KMS-11 (cell line): ENCODE measurements around the gene R3HCC1L.

Experiments used
- H2AFZ ChIP-seq: fragments of 200-600 bp; sonication (generic); 2 replicates; pipeline ENCODE4 v1.6.1; 2016; ENCODE audit warnings: antibody characterized with exemption, mixed run types, low read depth
- H3K27ac ChIP-seq: fragments of 200-600 bp; sonication (generic); 2 replicates; pipeline ENCODE4 v1.6.1; 2016; ENCODE audit warnings: mild to moderate bottlenecking, mixed run types
- H3K27me3 ChIP-seq: fragments of 200-600 bp; sonication (generic); 2 replicates; pipeline ENCODE4 v1.6.1; 2017; ENCODE audit warnings: mild to moderate bottlenecking, low read depth, mixed run types, moderate library complexity; ENCODE audit not compliant: insufficient read depth
- H3K36me3 ChIP-seq: fragments of 200-600 bp; sonication (generic); 2 replicates; pipeline ENCODE4 v1.6.1; 2017; ENCODE audit warnings: mild to moderate bottlenecking, mixed run types; ENCODE audit not compliant: insufficient read depth
- H3K4me1 ChIP-seq: fragments of 200-600 bp; sonication (generic); 2 replicates; pipeline ENCODE4 v1.6.1; 2016; ENCODE audit warnings: mild to moderate bottlenecking, low read depth, mixed run types; ENCODE audit not compliant: poor library complexity, severe bottlenecking
- H3K4me2 ChIP-seq: fragments of 200-600 bp; sonication (generic); 2 replicates; pipeline ENCODE4 v1.7.0; 2016; ENCODE audit warnings: mild to moderate bottlenecking, mixed run types
- H3K4me3 ChIP-seq: fragments of 200-600 bp; sonication (generic); IDR thresholded peaks from 2 replicates; pipeline ENCODE4 v1.6.1; 2017; ENCODE audit warnings: low read depth, low read length, mixed read lengths; ENCODE audit not compliant: insufficient read depth
- H3K79me2 ChIP-seq: fragments of 200-600 bp; sonication (generic); 2 replicates; pipeline ENCODE4 v1.6.1; 2016; ENCODE audit warnings: low read depth, mixed run types; ENCODE audit not compliant: insufficient read depth
- H3K9ac ChIP-seq: fragments of 200-600 bp; sonication (generic); 2 replicates; pipeline ENCODE4 v1.6.1; 2016; ENCODE audit warnings: mild to moderate bottlenecking, mixed run types
- H4K20me1 ChIP-seq: fragments of 200-600 bp; sonication (generic); 2 replicates; pipeline ENCODE4 v1.6.1; 2016; ENCODE audit warnings: mild to moderate bottlenecking, mixed run types; ENCODE audit not compliant: insufficient read depth
- TF ChIP-seq, protein P1 (sequence below): fragments of 200-600 bp; sonication (generic); conservative IDR thresholded peaks from 2 replicates; pipeline ENCODE4 v1.6.1; 2017; ENCODE audit warnings: low read depth, mild to moderate bottlenecking, antibody characterized with exemption, low read length, moderate library complexity, mixed read lengths

The R3HCC1L gene

DNA sequence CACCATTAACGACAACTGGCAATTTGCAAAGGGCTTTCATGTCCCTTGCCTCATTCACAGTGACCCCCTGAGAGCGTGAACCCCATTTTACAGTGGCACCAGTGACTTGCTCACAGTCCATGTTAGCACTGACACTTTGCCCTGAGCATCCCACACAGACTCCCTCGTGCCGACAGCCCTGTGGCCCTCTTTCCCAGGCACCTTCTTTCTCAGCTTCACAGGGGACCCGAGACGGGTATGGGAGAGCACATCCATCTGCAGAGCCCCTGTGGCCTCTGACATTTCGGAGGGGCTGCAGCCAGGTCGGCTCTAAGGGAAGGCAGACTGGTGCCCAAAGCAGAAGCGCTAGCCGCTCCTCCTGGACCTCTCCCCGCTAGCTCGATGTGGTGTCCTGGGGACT is 122.7 kb downstream of the R3HCC1L start:
- H3K9ac ChIP-seq: no peak overlapping the region
- H3K4me2 ChIP-seq: no peak overlapping the region
- no peaks in the 10 kb centered on the region for H3K79me2 ChIP-seq
- H3K27me3 ChIP-seq: no peaks in the 10 kb centered on the region
- peaks cover 27% of the 10 kb centered on the region for H3K4me1 ChIP-seq
- no peak overlapping the region for H3K27ac ChIP-seq
- no peaks in the 10 kb centered on the region for H3K36me3 ChIP-seq
- H2AFZ ChIP-seq: no peak overlapping the region
- no peaks in the 10 kb centered on the region for H4K20me1 ChIP-seq
- TF ChIP-seq, protein P1, sequence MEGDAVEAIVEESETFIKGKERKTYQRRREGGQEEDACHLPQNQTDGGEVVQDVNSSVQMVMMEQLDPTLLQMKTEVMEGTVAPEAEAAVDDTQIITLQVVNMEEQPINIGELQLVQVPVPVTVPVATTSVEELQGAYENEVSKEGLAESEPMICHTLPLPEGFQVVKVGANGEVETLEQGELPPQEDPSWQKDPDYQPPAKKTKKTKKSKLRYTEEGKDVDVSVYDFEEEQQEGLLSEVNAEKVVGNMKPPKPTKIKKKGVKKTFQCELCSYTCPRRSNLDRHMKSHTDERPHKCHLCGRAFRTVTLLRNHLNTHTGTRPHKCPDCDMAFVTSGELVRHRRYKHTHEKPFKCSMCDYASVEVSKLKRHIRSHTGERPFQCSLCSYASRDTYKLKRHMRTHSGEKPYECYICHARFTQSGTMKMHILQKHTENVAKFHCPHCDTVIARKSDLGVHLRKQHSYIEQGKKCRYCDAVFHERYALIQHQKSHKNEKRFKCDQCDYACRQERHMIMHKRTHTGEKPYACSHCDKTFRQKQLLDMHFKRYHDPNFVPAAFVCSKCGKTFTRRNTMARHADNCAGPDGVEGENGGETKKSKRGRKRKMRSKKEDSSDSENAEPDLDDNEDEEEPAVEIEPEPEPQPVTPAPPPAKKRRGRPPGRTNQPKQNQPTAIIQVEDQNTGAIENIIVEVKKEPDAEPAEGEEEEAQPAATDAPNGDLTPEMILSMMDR: no peak
- H3K4me3 ChIP-seq: no peak overlapping the region

DNA sequence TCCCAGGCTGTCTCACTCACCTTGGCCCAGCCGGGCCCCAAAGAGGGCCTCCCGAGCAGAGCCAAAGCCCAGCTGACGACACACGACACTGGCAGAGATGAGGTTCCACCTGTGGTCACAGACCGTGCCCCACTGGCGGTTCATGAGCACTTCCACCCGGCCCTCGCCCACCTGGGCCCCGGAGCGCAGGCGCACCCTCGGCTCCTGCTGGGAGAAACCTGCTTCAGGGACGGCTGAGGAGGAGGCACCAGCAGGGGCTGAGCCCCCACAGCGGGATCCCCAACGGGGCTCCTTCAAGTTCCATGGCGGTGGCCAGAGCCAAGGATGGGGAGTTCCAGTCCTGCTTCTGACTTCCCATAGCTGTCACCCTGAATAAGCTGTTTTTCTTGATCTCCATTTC is 123.5 kb downstream of the R3HCC1L start:
- Histone ChIP-seq H3K4me3 (no peak overlapping the region), H3K36me3 (no peaks in the 10 kb centered on the region), H3K79me2 (no peaks in the 10 kb centered on the region), H4K20me1 (no peaks in the 10 kb centered on the region), H3K27ac (no peak overlapping the region), H2AFZ (no peak overlapping the region), H3K4me2 (no peak overlapping the region), H3K27me3 (no peaks in the 10 kb centered on the region), H3K9ac (no peak overlapping the region), H3K4me1 (peaks cover 27% of the 10 kb centered on the region)
- TF ChIP-seq, protein P1: no peak

- Histone ChIP-seq H3K27ac (no peak overlapping the region), H4K20me1 (no peaks in the 10 kb centered on the region), H3K79me2 (no peaks in the 10 kb centered on the region), H3K4me1 (peaks cover 26% of the 10 kb centered on the region), H3K4me3 (no peak overlapping the region), H3K36me3 (no peaks in the 10 kb centered on the region), H3K9ac (no peak overlapping the region), H3K27me3 (no peaks in the 10 kb centered on the region), H3K4me2 (peak overlapping the region; percentile 7), H2AFZ (no peak overlapping the region)
- TF ChIP-seq, protein P1: no peak
These were observed 124.4 kb downstream of the R3HCC1L start for GRCh38 chr10:98258683-98259454.

DNA sequence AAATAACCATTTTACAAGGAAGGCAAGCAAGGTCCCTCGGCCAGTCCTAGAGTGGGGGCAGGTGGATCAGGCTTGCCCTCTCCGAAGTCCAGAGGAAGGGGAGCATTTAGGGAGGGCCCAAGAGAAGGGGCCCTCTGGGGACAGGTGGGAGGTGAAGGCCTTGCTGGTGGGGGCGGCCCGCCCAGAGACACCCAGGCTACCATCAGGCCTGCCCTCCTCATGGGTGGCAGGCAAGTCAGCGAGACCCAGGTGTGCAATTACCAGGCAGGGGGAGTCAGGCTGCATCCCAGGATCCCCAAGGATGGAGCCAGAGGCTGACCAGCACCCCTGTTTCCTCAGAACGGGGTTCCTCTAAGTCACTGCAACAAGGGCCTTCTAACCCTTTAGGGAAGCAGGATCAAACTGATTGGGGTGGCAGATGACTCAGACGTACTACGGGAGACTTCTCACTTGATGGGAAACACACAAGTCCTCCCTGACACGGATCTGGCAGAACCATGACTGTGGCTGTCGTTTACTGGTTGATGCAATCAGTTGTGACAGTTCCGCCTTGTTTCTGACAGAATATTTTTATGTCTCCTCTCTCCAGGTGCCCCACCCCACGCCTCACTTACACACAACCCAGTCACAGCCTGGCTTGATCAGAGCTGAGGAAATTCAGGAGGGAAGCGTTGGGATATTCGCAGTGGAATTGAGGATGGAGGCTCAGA is 125.3 kb downstream of the R3HCC1L start:
- Histone ChIP-seq H3K36me3 (no peaks in the 10 kb centered on the region), H3K4me1 (peaks cover 17% of the 10 kb centered on the region), H3K27ac (no peak overlapping the region), H3K27me3 (no peaks in the 10 kb centered on the region), H2AFZ (no peak overlapping the region), H3K79me2 (no peaks in the 10 kb centered on the region), H3K4me2 (no peak overlapping the region), H3K4me3 (no peak overlapping the region), H4K20me1 (no peaks in the 10 kb centered on the region), H3K9ac (no peak overlapping the region)
- TF ChIP-seq, protein P1: no peak
